IMR-90 (cell line): Measurements from ENCODE around the gene ALS2CL. TPM values are rescaled to one million over a fixed set of nuclear protein-coding genes. Genes with fewer than 3 reads are reported as not detected.

ENCODE experiments used
- ATAC-seq: fragments of 200-7000 bp; cut with Tn5 transposase; 2 replicates; pipeline ENCODE4 v1.9.1; 2020; ENCODE audit warnings: low read depth, mild to moderate bottlenecking, moderate library complexity
- BruUV-seq: library from RNA; stranded (reverse); fragments of 400-500 nt; replicated peaks from 2 replicates; lab custom pipeline; 2021; lab: Mats Ljungman, UMichigan
- CTCF ChIA-PET: fragments of 300-600 bp; formaldehyde crosslinking; extraction: SDS; loops from one replicate; lab custom pipeline; 2021; ENCODE audit warnings: antibody characterized with exemption; lab: Yijun Ruan, JAX
- POLR2A ChIA-PET: fragments of 300-600 bp; sonication (Branson Sonifier 250); formaldehyde crosslinking; loops from one replicate; lab custom pipeline; 2022; ENCODE audit warnings: antibody characterized with exemption; ENCODE audit not compliant: unreplicated experiment; lab: Charles Lee
- DNase-seq: peaks from one replicate; pipeline ENCODE4 v3.0.0; 2013
- H2AFZ ChIP-seq: replicated peaks from 2 replicates; pipeline ENCODE3; 2013; ENCODE audit warnings: low read length, mild to moderate bottlenecking; ENCODE audit not compliant: poor library complexity
- H2AK5ac ChIP-seq: 2 replicates; pipeline ENCODE4 v1.6.1; 2013; ENCODE audit warnings: low read depth, low read length, inconsistent platforms
- H2AK9ac ChIP-seq: replicated peaks from 2 replicates; pipeline ENCODE3; 2013; ENCODE audit warnings: mild to moderate bottlenecking, low read depth, low read length, moderate library complexity; ENCODE audit not compliant: poor library complexity
- H2BK120ac ChIP-seq: 2 replicates; pipeline ENCODE4 v1.6.1; 2013; ENCODE audit warnings: low read depth, low read length, inconsistent platforms
- H2BK15ac ChIP-seq: 3 replicates; pipeline ENCODE4 v1.6.1; 2013; ENCODE audit warnings: low read depth, low read length, inconsistent platforms
- H2BK20ac ChIP-seq: 2 replicates; pipeline ENCODE4 v1.6.1; 2013; ENCODE audit warnings: low read depth, mild to moderate bottlenecking, inconsistent platforms, low read length, moderate library complexity
- H2BK5ac ChIP-seq: 2 replicates; pipeline ENCODE4 v1.6.1; 2013; ENCODE audit warnings: mild to moderate bottlenecking, low read depth, low read length, inconsistent platforms; ENCODE audit not compliant: poor library complexity, severe bottlenecking
- H3K14ac ChIP-seq: replicated peaks from 2 replicates; pipeline ENCODE4 v1.6.1; 2013; ENCODE audit warnings: low read depth, low read length, inconsistent platforms
- H3K18ac ChIP-seq: 2 replicates; pipeline ENCODE4 v1.6.1; 2013; ENCODE audit warnings: low read depth, low read length, control low read depth
- H3K23ac ChIP-seq: 2 replicates; pipeline ENCODE4 v1.6.1; 2013; ENCODE audit warnings: low read depth, low read length, inconsistent platforms
- H3K27ac ChIP-seq: 2 replicates; pipeline ENCODE4 v1.5.1; 2013; ENCODE audit warnings: mild to moderate bottlenecking, control low read depth, low read length; ENCODE audit not compliant: insufficient read depth
- H3K27me3 ChIP-seq: 2 replicates; pipeline ENCODE4 v1.6.1; 2013; ENCODE audit warnings: low read length; ENCODE audit not compliant: control insufficient read depth, insufficient read depth
- H3K36me3 ChIP-seq: 2 replicates; pipeline ENCODE4 v1.6.1; 2013; ENCODE audit warnings: low read length, mixed read lengths; ENCODE audit not compliant: control insufficient read depth, insufficient read depth
- H3K4ac ChIP-seq: 2 replicates; pipeline ENCODE4 v1.6.1; 2013; ENCODE audit warnings: low read depth, low read length, inconsistent platforms
- H3K4me1 ChIP-seq: 2 replicates; pipeline ENCODE4 v1.6.1; 2013; ENCODE audit warnings: low read length, mixed read lengths; ENCODE audit not compliant: control insufficient read depth, insufficient read depth
- H3K4me2 ChIP-seq: 2 replicates; pipeline ENCODE4 v1.6.1; 2013; ENCODE audit warnings: low read depth, mild to moderate bottlenecking, control low read depth, low read length, moderate library complexity
- H3K4me3 ChIP-seq: 2 replicates; pipeline ENCODE4 v1.5.1; 2013; ENCODE audit warnings: low read depth, mild to moderate bottlenecking, control low read depth, low read length, moderate library complexity; ENCODE audit not compliant: insufficient read depth
- H3K56ac ChIP-seq: 2 replicates; pipeline ENCODE4 v1.6.1; 2013; ENCODE audit warnings: low read length, inconsistent platforms; ENCODE audit not compliant: insufficient read depth; ENCODE audit errors: extremely low read depth
- H3K79me1 ChIP-seq, 2 experiments: 2 replicates each; pipeline ENCODE4 v1.6.1; 2013; ENCODE audit warnings: low read length in 2 of 2, inconsistent platforms in 1 of 2, low read depth in 1 of 2
- H3K9ac ChIP-seq: 2 replicates; pipeline ENCODE4 v1.6.1; 2013; ENCODE audit warnings: low read depth, low read length, control low read depth
- H3K9me1 ChIP-seq: 2 replicates; pipeline ENCODE4 v1.6.1; 2013; ENCODE audit warnings: low read length, inconsistent platforms; ENCODE audit not compliant: insufficient read depth
- H3K9me3 ChIP-seq: 2 replicates; pipeline ENCODE4 v1.6.1; 2013; ENCODE audit warnings: low read length; ENCODE audit not compliant: control insufficient read depth, insufficient read depth
- H4K20me1 ChIP-seq: 2 replicates; pipeline ENCODE4 v1.6.1; 2013; ENCODE audit warnings: low read length, inconsistent platforms; ENCODE audit not compliant: insufficient read depth
- H4K5ac ChIP-seq: 2 replicates; pipeline ENCODE4 v1.6.1; 2013; ENCODE audit warnings: mild to moderate bottlenecking, low read depth, low read length, control low read depth
- H4K8ac ChIP-seq, 2 experiments: 2 replicates each; pipeline ENCODE4 v1.6.1; 2013; ENCODE audit warnings: low read depth in 2 of 2, low read length in 2 of 2, control low read depth in 1 of 2, inconsistent platforms in 1 of 2
- H4K91ac ChIP-seq: 2 replicates; pipeline ENCODE4 v1.6.1; 2013; ENCODE audit warnings: low read depth, low read length, inconsistent platforms; ENCODE audit not compliant: insufficient read depth
- MAFK ChIP-seq: IDR thresholded peaks from 2 replicates; pipeline ENCODE4 v1.6.1; 2012; ENCODE audit warnings: low read depth, low read length, improper control_type of control experiment
- MAZ ChIP-seq: IDR thresholded peaks from 2 replicates; pipeline ENCODE4 v1.6.1; 2012; ENCODE audit warnings: low read depth, mild to moderate bottlenecking, low read length, improper control_type of control experiment, moderate library complexity, borderline replicate concordance
- MXI1 ChIP-seq: IDR thresholded peaks from 2 replicates; pipeline ENCODE4 v1.6.1; 2012; ENCODE audit warnings: low read depth, mild to moderate bottlenecking, low read length, moderate library complexity, borderline replicate concordance
- NFE2L2 ChIP-seq: fragments of 150-350 bp; IDR thresholded peaks from 2 replicates; pipeline ENCODE4 v1.6.1; 2016; ENCODE audit warnings: low read depth, mild to moderate bottlenecking, low read length
- POLR2A ChIP-seq: IDR thresholded peaks from 2 replicates; pipeline ENCODE4 v1.6.1; 2012; ENCODE audit warnings: mild to moderate bottlenecking, low read depth, low read length
- RAD21 ChIP-seq: IDR thresholded peaks from 2 replicates; pipeline ENCODE4 v1.6.1; 2012; ENCODE audit warnings: low read length, improper control_type of control experiment
- RCOR1 ChIP-seq: IDR thresholded peaks from 2 replicates; pipeline ENCODE4 v1.6.1; 2012; ENCODE audit warnings: mild to moderate bottlenecking, low read length, improper control_type of control experiment; ENCODE audit not compliant: insufficient replicate concordance
- SMC3 ChIP-seq: fragments of 150-350 bp; IDR thresholded peaks from 2 replicates; pipeline ENCODE4 v1.6.1; 2016; ENCODE audit warnings: low read depth, mild to moderate bottlenecking, antibody characterized with exemption, low read length, moderate library complexity
- WGBS, 2 experiments: methylation state at CpG; one replicate each; pipeline versions ENCODE4 v1.1.5 to v1.1.7; 2013; ENCODE audit warnings: missing lambda C conversion rate in 2 of 2; ENCODE audit not compliant: insufficient read length in 1 of 2; ENCODE audit errors: extremely low coverage in 2 of 2; 5-methylcytosine and 5-hydroxymethylcytosine counted together
- dilution Hi-C: fragments of 300-500 bp; cut with HindIII; formaldehyde crosslinking; loops from one replicate; pipeline ENCODE4 v1.14.3; 2018; ENCODE audit warnings: low sequenced_read_pairs; ENCODE audit not compliant: unreplicated experiment
- in situ Hi-C: fragments of 300-500 bp; cut with MboI; formaldehyde crosslinking; loops from 3 replicates; pipeline ENCODE4 v1.14.3; 2019; ENCODE audit warnings: low sequenced_read_pairs, inconsistent platforms, mixed read lengths
- intact Hi-C: fragments of 100-400 bp; cut with micrococcal nuclease; formaldehyde crosslinking; loops from 2 replicates; pipeline ENCODE4 v1.10.0; 2022
- polyA plus RNA-seq, 3 experiments: library from polyadenylated mRNA; depleted of rRNA; stranded (reverse); fragments of >200 nt; gene quantifications; 2 replicates each; pipeline ENCODE4 v1.2.3, GENCODE V29; 2012; ENCODE audit warnings: low replicate concordance in 1 of 3
- total RNA-seq: library from RNA; depleted of rRNA; stranded (reverse); fragments of >200 nt; gene quantifications from 2 replicates; pipeline ENCODE4 v1.2.3, GENCODE V29; 2012
- TF ChIP-seq, protein P1 (sequence below): conservative IDR thresholded peaks from 2 replicates; pipeline ENCODE4 v1.5.1; 2012; ENCODE audit warnings: mild to moderate bottlenecking, low read depth, low read length, improper control_type of control experiment

Gene ALS2CL
- total and polyA plus RNA-seq, 2 of the 4 experiments (the other 2 are of a cell fraction), result 2.2 to 4.8 TPM

DNA sequence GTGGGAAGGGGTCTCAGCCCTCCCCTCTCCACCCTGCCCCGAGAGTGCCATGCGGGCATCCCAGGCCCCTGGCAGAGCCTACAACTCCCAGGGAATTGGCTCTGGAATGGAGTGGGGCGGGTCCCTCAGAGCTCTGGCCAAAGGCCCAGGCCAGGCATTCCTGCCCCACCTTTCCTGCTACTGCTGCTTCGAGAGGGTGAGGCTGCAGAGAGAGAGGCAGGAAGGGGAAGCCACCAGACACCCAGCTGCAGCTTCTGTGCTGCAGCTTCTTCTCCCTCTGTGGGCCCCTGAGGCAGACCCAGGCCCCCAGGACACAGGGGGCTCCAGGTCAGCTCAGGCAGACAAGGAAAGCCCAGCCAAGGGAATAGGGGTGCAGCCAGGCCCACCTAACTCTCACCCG, 2.7 kb downstream of the ALS2CL start:
- Histone ChIP-seq H3K14ac (no peak overlapping the region), H4K20me1 (peaks cover 5% of the 10 kb centered on the region; the same call in 1 of the 2 replicates), H3K18ac (no peak overlapping the region), H3K9ac (no peak overlapping the region), H3K4me1 (peaks cover 10% of the 10 kb centered on the region), H3K9me1 (peaks cover 10% of the 10 kb centered on the region; the same call in 1 of the 2 replicates), H2AK9ac (no peak overlapping the region), H2BK15ac (no peak overlapping the region), H3K27ac (no peak overlapping the region), H3K56ac (no peak overlapping the region), H4K91ac (no peak overlapping the region), H3K23ac (no peak overlapping the region), H2BK20ac (no peak overlapping the region), H3K36me3 (no peaks in the 10 kb centered on the region; the same call in 1 of the 2 replicates), H2AFZ (no peak overlapping the region), H2BK120ac (no peak overlapping the region), H3K4me2 (no peak overlapping the region), H3K9me3 (no peaks in the 10 kb centered on the region), H4K8ac (no peak overlapping the region), H3K27me3 (peaks cover 5% of the 10 kb centered on the region), H2BK5ac (no peak overlapping the region), H3K4me3 (no peak overlapping the region), H2AK5ac (no peak overlapping the region), H4K5ac (no peak overlapping the region), H3K79me1 (no peaks in the 10 kb centered on the region; a peak in 1 of 4 replicates), H3K4ac (no peak overlapping the region)
- TF ChIP-seq MAFK, result no peak
- TF ChIP-seq RCOR1, result no peak
- no peak for TF ChIP-seq NFE2L2
- no peak for TF ChIP-seq RAD21
- no peak for TF ChIP-seq MAZ
- TF ChIP-seq POLR2A, result no peak
- no peak for TF ChIP-seq SMC3
- TF ChIP-seq, protein P1, sequence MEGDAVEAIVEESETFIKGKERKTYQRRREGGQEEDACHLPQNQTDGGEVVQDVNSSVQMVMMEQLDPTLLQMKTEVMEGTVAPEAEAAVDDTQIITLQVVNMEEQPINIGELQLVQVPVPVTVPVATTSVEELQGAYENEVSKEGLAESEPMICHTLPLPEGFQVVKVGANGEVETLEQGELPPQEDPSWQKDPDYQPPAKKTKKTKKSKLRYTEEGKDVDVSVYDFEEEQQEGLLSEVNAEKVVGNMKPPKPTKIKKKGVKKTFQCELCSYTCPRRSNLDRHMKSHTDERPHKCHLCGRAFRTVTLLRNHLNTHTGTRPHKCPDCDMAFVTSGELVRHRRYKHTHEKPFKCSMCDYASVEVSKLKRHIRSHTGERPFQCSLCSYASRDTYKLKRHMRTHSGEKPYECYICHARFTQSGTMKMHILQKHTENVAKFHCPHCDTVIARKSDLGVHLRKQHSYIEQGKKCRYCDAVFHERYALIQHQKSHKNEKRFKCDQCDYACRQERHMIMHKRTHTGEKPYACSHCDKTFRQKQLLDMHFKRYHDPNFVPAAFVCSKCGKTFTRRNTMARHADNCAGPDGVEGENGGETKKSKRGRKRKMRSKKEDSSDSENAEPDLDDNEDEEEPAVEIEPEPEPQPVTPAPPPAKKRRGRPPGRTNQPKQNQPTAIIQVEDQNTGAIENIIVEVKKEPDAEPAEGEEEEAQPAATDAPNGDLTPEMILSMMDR, result no peak
- TF ChIP-seq MXI1, result no peak
- CTCF ChIA-PET, result no interaction called here
- dilution Hi-C loops (no loop called here), intact Hi-C loops (no loop called here), in situ Hi-C loops (no loop called here)
- DNase-seq, result no peak
- ATAC-seq, result no peak
- BruUV-seq, result no TSS peak
- POLR2A ChIA-PET, result no interaction called here
- WGBS, 2 experiments, result no CpG with 5 or more reads among the region's 5 CpGs
